ENCODE data around the gene GRAP2.
A peak's percentile ranks its signal among the peaks of the same experiment; 100 is the strongest.

GRAP2 gene

DNA sequence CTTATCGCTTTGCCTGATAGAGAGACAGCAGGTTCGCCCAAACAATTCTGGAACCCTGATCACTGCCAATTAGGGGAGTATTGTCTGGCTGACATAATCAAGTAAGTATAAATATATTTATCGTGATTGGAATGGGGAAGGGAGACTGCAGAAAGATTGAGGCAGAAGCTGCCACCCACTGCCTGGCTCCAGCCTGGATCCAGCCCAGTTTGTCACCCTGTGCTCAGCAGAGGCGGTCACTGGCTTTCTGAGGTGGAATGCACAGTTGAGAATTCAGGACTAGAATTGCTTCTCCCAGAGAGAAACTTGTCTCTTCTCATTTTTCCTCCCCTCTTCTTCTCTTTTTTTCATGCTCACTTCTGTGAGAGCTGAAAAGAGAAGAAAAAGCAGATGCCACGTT lies 25.9 kb downstream of the GRAP2 start:
- DNase-seq, result no peak

- no peak for DNase-seq
Measured at GRCh38 chr22:39927544-39927943, 26.7 kb downstream of the GRAP2 start.

DNA sequence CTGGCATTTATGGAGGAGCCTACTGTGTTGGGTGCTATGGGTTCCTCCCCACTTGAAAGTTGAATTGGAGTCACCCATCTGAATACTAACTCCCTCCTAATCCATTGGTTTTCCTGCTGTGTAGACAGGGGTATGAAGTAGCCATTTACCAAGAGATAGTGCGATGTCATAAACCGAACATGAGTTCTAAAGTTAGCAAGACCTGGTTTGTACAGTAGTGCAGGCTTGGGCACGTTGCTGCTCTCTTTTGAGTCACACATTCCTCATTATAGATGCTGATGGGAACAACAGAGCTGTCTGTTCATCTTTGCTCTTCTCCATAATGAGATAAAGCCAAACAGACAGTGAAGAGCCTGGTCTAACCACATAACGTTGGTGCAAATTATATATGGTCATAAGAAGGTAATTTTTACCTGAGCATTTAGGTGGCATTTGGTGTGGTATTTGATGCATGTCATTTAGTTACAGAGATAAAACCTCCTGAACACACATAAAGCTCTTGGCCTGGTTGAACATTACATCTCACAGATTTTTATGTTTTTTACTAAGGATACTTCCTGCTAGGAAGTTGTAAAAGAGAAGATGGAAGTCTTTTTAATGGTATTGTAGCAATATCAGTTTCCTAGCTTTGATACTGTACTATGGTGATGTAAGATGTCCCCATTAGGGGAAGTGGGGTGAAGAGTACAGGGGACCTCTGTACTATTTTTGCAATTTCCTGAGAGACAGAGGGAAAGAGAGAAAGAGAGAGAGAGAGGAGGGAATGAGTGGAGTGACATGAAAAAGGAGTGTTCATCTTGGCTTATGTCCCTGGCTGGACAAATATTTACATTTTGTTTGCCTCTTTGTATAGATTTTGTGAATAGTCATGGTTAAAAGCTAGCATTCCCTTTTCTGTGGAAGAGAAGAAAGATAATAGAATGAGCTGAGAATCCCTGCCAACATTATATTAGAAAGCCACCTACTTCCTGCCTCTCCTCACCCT lies 27.9 kb downstream of the GRAP2 start:
- DNase-seq, result no peak

DNA sequence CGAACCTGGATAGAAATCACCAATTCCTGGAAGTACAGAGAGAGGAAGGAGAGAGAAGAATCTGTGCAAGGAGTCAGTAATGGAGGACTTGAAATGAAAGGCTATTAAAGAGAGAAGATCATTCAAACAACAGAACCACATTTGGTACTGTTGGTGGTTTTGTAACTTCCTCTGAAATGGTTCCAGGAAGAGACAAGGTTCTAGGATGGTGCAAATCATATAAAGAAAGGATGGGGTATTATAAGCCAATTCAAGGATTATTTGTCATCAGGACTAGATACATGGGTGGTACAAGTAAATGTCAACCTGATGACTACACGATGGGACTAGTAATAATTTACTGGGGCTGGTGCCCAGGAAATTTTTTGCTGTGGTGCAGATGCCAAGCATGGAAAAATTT lies 30.4 kb downstream of the GRAP2 start:
- DNase-seq, result no peak

GRCh38 chr22:39932166-39932565 lies 31.3 kb downstream of the GRAP2 start:
- DNase-seq, result no peak

- DNase-seq, result peak; percentile 44
Measured at GRCh38 chr22:39932918-39933649, 32.2 kb downstream of the GRAP2 start.

DNA sequence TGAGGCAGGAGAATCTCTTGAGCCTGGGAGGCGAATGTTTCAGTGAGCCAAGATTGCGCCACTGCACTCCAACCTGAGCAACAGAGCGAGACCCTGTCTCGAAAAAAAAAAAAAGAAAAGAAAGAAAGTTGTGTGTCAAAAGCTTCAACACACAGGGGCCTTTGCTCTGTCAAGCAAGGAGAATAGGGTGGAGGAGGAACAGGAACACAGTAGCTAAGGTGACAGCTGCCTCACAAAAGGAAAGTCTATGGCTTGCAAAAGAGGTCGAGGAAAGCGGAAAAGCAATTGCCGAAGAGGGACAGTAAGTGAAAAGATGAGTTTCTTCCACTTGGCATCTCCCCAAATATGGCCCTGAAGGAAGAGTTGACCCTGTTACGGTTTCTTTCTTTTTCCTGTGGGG lies 32.9 kb downstream of the GRAP2 start:
- no peak for DNase-seq

DNA sequence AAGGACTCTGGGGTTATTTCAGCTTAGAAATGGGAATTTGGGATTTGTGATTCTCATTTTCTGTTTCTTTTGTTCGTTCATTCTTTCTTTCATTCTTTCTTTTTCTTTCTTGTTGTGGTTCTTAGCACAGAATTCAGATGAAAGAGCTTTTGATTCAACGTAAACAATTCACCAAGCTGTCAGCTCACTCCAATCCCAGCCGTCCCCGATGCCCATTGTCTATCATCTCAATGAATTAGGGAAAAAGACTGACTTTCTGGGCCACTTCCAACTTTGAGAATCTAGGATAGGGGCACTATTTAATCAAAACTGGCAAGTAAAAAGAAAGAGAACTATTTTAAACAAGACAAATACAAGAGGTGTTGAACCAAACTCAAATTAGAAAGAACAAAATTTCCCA lies 34.2 kb downstream of the GRAP2 start:
- DNase-seq, result no peak

DNA sequence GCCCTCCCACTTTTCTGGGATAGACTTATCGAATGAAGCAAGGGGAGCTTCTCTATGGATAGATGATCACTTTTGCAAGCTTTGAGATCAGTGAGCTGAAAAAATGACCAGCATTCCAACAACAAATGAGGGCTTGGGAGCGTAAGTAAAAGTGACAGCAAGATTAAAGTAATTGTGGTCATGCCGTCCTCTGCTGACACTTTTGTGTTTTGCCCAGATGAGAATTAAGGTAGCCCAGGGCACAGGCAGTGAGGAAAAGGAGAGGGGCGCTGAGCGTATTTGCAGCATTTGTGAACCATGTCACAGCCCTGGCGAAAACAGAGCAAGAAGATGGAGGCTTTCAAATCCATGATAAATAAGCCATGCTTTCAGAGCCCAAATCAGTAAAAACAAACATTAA lies 34.7 kb downstream of the GRAP2 start:
- DNase-seq, result no peak

GRCh38 chr22:39936523-39937145 lies 35.8 kb downstream of the GRAP2 start:
- no peak for DNase-seq

DNA sequence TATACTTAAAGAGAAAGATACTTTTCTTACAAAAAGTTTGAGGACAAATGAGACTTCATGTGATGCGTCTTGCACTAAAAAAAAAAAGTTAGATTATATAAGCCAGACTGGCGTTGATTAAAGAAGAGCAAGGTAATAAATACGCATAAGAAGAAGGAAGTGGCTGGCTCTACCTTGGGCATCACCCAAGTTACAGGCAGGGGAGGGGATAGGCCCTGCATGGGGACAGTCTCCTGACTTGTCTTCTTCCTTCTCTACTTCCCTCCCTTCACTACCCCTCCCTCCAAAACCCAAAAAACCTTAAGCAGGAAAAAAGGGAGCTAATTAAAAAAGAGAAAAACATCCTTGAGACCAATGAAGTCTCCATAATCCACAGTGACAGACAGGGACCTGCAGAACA lies 37.0 kb downstream of the GRAP2 start:
- DNase-seq, result no peak

DNA sequence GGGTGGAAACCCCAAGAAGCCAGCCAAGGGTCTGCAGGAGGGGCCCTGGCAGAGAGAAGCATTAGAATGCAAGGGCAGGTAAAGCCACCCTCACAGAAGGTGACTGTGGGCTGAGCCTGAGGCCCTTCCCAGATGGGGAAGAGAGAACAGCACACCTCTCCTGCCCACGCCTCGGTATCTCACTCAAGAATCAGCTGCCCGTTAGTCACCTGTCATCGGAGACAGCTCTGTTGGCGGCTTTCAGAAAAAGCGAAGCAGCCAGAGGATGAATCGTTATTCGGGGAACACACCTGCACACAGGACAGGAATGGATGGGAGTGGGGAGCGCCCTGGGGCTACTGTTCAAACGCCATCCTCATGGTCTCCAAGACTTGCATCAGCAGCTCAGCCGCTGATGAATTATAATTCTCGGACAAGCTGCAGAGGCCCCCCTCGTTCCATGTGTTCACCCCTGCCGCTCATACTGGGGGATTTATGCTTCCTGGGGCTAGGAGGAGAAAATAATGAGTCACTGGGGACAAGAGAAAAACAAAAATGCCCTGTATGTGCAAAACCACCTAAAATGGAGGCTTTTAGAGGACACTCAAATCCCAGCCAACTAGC lies 37.7 kb downstream of the GRAP2 start:
- no peak for DNase-seq

DNA sequence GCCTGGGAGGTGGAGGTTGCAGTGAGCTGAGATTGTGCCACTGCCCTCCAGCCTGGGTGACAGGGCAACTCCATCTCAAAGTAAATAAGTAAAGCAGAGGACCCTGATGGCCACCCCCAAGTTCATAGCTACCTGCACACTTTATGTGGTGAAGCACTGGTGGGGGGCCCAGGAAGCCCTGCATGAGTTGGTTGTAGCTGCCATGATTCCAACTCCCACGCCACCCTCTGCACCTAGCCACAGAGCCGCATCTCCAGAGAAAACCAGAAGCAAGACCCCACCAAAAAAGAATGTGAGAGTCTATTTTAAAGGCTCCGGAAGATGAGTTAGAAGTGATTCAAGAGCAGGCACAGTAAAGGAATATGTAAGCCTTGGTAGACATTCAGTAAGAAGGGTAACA lies 38.9 kb downstream of the GRAP2 start:
- DNase-seq, result no peak

GRCh38 chr22:39940757-39941305 lies 39.9 kb downstream of the GRAP2 start:
- no peak for DNase-seq

GRCh38 chr22:39941601-39942000 lies 40.7 kb downstream of the GRAP2 start:
- DNase-seq, result no peak

GRCh38 chr22:39942439-39943230 lies 41.8 kb downstream of the GRAP2 start:
- DNase-seq, result no peak

- DNase-seq, result no peak
Measured at GRCh38 chr22:39943337-39943736, 42.5 kb downstream of the GRAP2 start.

DNA sequence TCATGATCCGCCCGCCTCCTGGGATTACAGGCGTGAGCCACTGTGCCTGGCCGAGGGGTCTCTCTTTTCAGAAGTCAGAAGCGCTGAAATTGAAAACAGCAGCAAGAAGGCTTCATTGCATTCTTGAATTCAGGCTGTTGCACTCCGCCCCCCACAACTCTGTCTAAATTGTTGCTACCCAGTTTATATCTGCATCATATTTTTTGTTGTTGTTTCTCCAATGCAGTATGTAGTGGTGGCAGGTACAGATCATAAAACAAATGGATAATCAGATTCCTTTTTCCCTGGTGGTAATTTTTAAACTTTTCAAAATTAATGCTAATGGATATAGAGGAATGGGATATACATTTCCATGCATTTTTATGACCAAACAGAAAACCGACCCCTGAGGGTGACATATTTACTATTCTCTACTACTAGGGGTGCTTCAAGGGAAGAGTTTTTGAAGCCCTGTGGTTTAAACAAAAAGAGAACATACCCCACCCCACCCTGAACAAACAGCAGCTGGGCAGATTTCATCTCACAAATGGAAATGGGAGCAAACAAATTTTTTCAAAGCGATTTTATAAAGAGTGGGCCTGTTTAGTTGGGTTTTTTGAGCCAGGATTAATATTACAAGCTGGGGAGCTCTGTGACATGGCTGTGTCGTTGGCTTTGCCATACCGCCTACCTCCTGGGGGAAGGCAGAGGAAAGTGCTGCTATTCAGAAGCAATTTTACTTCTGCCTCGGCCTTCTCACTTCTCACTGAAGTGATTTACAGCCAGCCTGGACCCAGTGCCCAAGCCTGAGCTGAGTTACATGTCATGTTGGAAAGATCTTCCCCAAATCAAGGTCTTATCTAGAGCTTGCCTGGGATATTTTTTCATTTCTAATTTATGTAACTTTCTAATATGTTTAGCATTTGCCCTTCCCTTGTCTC lies 43.3 kb downstream of the GRAP2 start:
- DNase-seq, result no peak

GRCh38 chr22:39946126-39946502 lies 45.2 kb downstream of the GRAP2 start:
- DNase-seq, result no peak

DNA sequence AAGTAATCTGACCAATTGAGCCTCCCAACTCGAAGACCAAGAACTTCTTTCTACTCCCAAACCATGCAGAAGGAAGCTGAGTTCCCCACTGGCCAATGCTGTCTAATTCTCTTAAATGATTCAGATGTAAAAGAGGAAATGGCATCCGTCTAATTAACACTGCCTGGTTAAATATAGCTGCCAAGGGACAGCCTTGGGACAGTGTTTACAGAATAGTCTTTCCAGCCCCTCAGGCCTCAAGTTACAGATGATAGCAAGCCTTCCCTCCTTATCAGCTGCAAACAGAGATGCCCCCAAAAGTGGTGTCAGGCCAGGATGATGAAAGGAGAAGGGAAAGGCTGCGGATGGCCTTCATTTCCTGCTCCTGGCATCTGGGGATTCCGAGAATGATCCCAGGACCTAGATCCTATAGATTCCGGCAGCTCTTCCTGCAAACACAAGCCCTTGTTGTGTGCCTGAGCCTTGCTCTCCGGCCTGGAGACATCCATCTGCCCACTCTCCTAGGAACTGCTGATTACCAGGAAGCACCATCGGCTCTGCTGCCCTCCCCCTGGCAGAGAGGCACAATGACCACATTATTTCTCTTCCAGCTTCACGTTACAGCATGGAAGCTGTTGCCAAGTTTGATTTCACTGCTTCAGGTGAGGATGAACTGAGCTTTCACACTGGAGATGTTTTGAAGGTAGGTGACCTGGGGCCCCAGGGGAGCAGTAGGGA lies 45.8 kb downstream of the GRAP2 start:
- no peak for DNase-seq

Data from T-helper 9 cell (primary cell).